ENCODE measurements around the gene CENPF. TPM values are rescaled to one million over a fixed set of nuclear protein-coding genes. Genes with fewer than 3 reads are reported as not detected.

CENPF gene
- total and polyA plus RNA-seq, 10 donors, result 1.2 to 12.8 (median 5.5) TPM

DNA sequence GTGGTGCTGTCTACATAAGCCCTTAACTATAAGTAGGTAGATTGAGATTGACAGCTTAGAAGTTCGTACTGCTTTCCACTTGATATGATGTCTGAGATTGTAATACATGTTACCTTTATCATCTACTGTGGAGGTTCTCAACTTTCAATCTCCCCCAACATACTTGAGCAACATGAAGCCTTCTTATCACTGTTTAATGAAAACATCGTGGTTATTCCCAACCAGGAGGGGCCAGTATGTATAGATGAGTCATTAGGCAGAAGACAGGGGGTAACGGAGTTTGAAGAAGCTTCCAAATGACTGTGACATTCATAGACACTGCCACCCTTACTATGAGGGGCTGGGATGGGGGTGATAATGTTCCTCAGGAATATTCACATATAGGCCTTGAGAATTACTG lies 36.0 kb downstream of the CENPF start:
- no peak overlapping the region for H3K27ac ChIP-seq
- H3K4me1 ChIP-seq, result no peaks in the 10 kb centered on the region
- no peaks in the 10 kb centered on the region for H3K27me3 ChIP-seq (replicated peaks in 1 of 7)
- no peak overlapping the region for H3K4me3 ChIP-seq
- DNase-seq, result no peak
- WGBS, 5 donors, result 89 to 97% (median 91%) methylated on average over 3 of the region's 3 CpGs
- peaks cover 0 to 56% (median 0%) of the 10 kb centered on the region in 6 donors for H3K36me3 ChIP-seq
- TF ChIP-seq POLR2A (IDR thresholded peaks at IDR 0.05), result no peak
- TF ChIP-seq POLR2AphosphoS5 (IDR thresholded peaks at IDR 0.05), result no peak
- TF ChIP-seq, protein P1, sequence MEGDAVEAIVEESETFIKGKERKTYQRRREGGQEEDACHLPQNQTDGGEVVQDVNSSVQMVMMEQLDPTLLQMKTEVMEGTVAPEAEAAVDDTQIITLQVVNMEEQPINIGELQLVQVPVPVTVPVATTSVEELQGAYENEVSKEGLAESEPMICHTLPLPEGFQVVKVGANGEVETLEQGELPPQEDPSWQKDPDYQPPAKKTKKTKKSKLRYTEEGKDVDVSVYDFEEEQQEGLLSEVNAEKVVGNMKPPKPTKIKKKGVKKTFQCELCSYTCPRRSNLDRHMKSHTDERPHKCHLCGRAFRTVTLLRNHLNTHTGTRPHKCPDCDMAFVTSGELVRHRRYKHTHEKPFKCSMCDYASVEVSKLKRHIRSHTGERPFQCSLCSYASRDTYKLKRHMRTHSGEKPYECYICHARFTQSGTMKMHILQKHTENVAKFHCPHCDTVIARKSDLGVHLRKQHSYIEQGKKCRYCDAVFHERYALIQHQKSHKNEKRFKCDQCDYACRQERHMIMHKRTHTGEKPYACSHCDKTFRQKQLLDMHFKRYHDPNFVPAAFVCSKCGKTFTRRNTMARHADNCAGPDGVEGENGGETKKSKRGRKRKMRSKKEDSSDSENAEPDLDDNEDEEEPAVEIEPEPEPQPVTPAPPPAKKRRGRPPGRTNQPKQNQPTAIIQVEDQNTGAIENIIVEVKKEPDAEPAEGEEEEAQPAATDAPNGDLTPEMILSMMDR (IDR thresholded peaks at IDR 0.05 in 8 of 11, conservative IDR thresholded peaks at IDR 0.05 in 3 of 11), result no peak
- H3K9me3 ChIP-seq, result no peaks in the 10 kb centered on the region
- intact Hi-C loops (cut with DNase I; ENCODE audit: low total_unique reads), result no loop called here

DNA sequence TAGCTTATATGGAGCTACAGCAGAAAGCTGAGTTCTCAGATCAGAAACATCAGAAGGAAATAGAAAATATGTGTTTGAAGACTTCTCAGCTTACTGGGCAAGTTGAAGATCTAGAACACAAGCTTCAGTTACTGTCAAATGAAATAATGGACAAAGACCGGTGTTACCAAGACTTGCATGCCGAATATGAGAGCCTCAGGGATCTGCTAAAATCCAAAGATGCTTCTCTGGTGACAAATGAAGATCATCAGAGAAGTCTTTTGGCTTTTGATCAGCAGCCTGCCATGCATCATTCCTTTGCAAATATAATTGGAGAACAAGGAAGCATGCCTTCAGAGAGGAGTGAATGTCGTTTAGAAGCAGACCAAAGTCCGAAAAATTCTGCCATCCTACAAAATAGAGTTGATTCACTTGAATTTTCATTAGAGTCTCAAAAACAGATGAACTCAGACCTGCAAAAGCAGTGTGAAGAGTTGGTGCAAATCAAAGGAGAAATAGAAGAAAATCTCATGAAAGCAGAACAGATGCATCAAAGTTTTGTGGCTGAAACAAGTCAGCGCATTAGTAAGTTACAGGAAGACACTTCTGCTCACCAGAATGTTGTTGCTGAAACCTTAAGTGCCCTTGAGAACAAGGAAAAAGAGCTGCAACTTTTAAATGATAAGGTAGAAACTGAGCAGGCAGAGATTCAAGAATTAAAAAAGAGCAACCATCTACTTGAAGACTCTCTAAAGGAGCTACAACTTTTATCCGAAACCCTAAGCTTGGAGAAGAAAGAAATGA lies 37.6 kb downstream of the CENPF start:
- H3K9me3 ChIP-seq, result no peaks in the 10 kb centered on the region
- H3K4me1 ChIP-seq, result no peaks in the 10 kb centered on the region
- H3K27me3 ChIP-seq (replicated peaks in 1 of 7), result no peaks in the 10 kb centered on the region
- peak overlapping the region in 1 of 8 donors; percentile 21 for H3K27ac ChIP-seq
- DNase-seq, result no peak
- WGBS, 5 donors, result 88 to 94% (median 92%) methylated on average over 6 of the region's 6 CpGs
- no peak overlapping the region for H3K4me3 ChIP-seq
- intact Hi-C loops (cut with DNase I; ENCODE audit: low total_unique reads), result no loop called here
- TF ChIP-seq, protein P1 (IDR thresholded peaks at IDR 0.05 in 8 of 11, conservative IDR thresholded peaks at IDR 0.05 in 3 of 11), result no peak
- TF ChIP-seq POLR2AphosphoS5 (IDR thresholded peaks at IDR 0.05), result no peak
- H3K36me3 ChIP-seq, result peaks cover 0 to 52% (median 0%) of the 10 kb centered on the region in 6 donors

DNA sequence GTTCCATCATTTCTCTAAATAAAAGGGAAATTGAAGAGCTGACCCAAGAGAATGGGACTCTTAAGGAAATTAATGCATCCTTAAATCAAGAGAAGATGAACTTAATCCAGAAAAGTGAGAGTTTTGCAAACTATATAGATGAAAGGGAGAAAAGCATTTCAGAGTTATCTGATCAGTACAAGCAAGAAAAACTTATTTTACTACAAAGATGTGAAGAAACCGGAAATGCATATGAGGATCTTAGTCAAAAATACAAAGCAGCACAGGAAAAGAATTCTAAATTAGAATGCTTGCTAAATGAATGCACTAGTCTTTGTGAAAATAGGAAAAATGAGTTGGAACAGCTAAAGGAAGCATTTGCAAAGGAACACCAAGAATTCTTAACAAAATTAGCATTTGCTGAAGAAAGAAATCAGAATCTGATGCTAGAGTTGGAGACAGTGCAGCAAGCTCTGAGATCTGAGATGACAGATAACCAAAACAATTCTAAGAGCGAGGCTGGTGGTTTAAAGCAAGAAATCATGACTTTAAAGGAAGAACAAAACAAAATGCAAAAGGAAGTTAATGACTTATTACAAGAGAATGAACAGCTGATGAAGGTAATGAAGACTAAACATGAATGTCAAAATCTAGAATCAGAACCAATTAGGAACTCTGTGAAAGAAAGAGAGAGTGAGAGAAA lies 38.4 kb downstream of the CENPF start:
- H3K4me3 ChIP-seq, result no peak overlapping the region
- intact Hi-C loops (cut with DNase I; ENCODE audit: low total_unique reads), result no loop called here
- H3K36me3 ChIP-seq, result peaks cover 0 to 56% (median 0%) of the 10 kb centered on the region in 6 donors
- WGBS, 5 donors, result 84 to 94% (median 88%) methylated on average over 2 of the region's 2 CpGs
- peak overlapping the region in 1 of 8 donors; percentile 21 for H3K27ac ChIP-seq
- no peak for DNase-seq
- no peaks in the 10 kb centered on the region for H3K27me3 ChIP-seq (replicated peaks in 1 of 7)
- TF ChIP-seq POLR2AphosphoS5 (IDR thresholded peaks at IDR 0.05) (no peak), POLR2A (IDR thresholded peaks at IDR 0.05) (no peak)
- TF ChIP-seq, protein P1 (IDR thresholded peaks at IDR 0.05 in 8 of 11, conservative IDR thresholded peaks at IDR 0.05 in 3 of 11), result no peak
- no peaks in the 10 kb centered on the region for H3K9me3 ChIP-seq
- no peaks in the 10 kb centered on the region for H3K4me1 ChIP-seq

GRCh38 chr1:214643030-214643429 lies 40.0 kb downstream of the CENPF start:
- WGBS, 5 donors, result 95 to 99% (median 96%) methylated on average over 8 of the region's 8 CpGs
- Histone ChIP-seq H3K36me3 (peaks cover 0 to 52% (median 0%) of the 10 kb centered on the region in 6 donors), H3K4me1 (no peaks in the 10 kb centered on the region), H3K27ac (no peak overlapping the region), H3K9me3 (no peaks in the 10 kb centered on the region), H3K4me3 (no peak overlapping the region), H3K27me3 (replicated peaks in 1 of 7) (no peaks in the 10 kb centered on the region)
- DNase-seq, result no peak
- intact Hi-C loops (cut with DNase I; ENCODE audit: low total_unique reads), result no loop called here
- TF ChIP-seq POLR2A (IDR thresholded peaks at IDR 0.05) (no peak), POLR2AphosphoS5 (IDR thresholded peaks at IDR 0.05) (no peak)
- TF ChIP-seq, protein P1 (IDR thresholded peaks at IDR 0.05 in 8 of 11, conservative IDR thresholded peaks at IDR 0.05 in 3 of 11), result no peak
